ENCODE results near the gene C12orf50. TPM values are rescaled to one million over a fixed set of nuclear protein-coding genes. Genes with fewer than 3 reads are reported as not detected.

Gene C12orf50
- total RNA-seq, 2 donors from 2014 or later = 0.05 TPM; not detected in 1

GRCh38 chr12:88015825-88016224 lies 13.4 kb downstream of the C12orf50 start:
- no peaks in the 10 kb centered on the region for H3K36me3 ChIP-seq
- H3K9me3 ChIP-seq = no peaks in the 10 kb centered on the region
- H3K4me1 ChIP-seq = no peaks in the 10 kb centered on the region
- no peak overlapping the region for H3K4me3 ChIP-seq
- intact Hi-C loops (cut with DNase I) = no loop called here
- no peak overlapping the region for H3K9ac ChIP-seq (ENCODE audit: low read depth in 2 of 2, low read length in 2 of 2)
- DNase-seq = no peak
- H3K27me3 ChIP-seq = no peaks in the 10 kb centered on the region
- H3K27ac ChIP-seq = no peak overlapping the region
- no peak for TF ChIP-seq CTCF (IDR thresholded peaks at IDR 0.05)

- DNase-seq = no peak
- intact Hi-C loops (cut with DNase I) = no loop called here
- H3K27me3 ChIP-seq = no peaks in the 10 kb centered on the region
- no peak overlapping the region for H3K9ac ChIP-seq (ENCODE audit: low read depth in 2 of 2, low read length in 2 of 2)
- no peaks in the 10 kb centered on the region for H3K36me3 ChIP-seq
- no peak for TF ChIP-seq CTCF (IDR thresholded peaks at IDR 0.05)
- H3K9me3 ChIP-seq = no peaks in the 10 kb centered on the region
- H3K4me1 ChIP-seq = no peaks in the 10 kb centered on the region
- H3K4me3 ChIP-seq = no peak overlapping the region
- H3K27ac ChIP-seq = no peak overlapping the region
Measured at GRCh38 chr12:88011755-88012154, 17.4 kb downstream of the C12orf50 start.

GRCh38 chr12:88006351-88006750 lies 22.9 kb downstream of the C12orf50 start:
- no peak overlapping the region for H3K4me3 ChIP-seq
- no peaks in the 10 kb centered on the region for H3K4me1 ChIP-seq
- no peak for DNase-seq
- H3K9me3 ChIP-seq = no peaks in the 10 kb centered on the region
- H3K36me3 ChIP-seq = no peaks in the 10 kb centered on the region
- H3K27ac ChIP-seq = no peak overlapping the region
- intact Hi-C loops (cut with DNase I) = no loop called here
- no peak overlapping the region for H3K9ac ChIP-seq (ENCODE audit: low read depth in 2 of 2, low read length in 2 of 2)
- H3K27me3 ChIP-seq = no peaks in the 10 kb centered on the region
- no peak for TF ChIP-seq CTCF (IDR thresholded peaks at IDR 0.05)

- DNase-seq = no peak
- Histone ChIP-seq H3K4me3 (no peak overlapping the region), H3K27ac (no peak overlapping the region), H3K9ac (ENCODE audit: low read depth in 2 of 2, low read length in 2 of 2) (no peak overlapping the region), H3K27me3 (no peaks in the 10 kb centered on the region), H3K4me1 (no peaks in the 10 kb centered on the region), H3K9me3 (no peaks in the 10 kb centered on the region), H3K36me3 (no peaks in the 10 kb centered on the region)
- intact Hi-C loops (cut with DNase I) = no loop called here
- TF ChIP-seq CTCF (IDR thresholded peaks at IDR 0.05) = no peak
Measured at GRCh38 chr12:88001327-88001726, 27.9 kb downstream of the C12orf50 start.

GRCh38 chr12:87995581-87996178 lies 33.5 kb downstream of the C12orf50 start:
- Histone ChIP-seq H3K9ac (ENCODE audit: low read depth in 2 of 2, low read length in 2 of 2) (no peak overlapping the region), H3K36me3 (no peaks in the 10 kb centered on the region), H3K27ac (no peak overlapping the region), H3K4me1 (no peaks in the 10 kb centered on the region), H3K4me3 (no peak overlapping the region), H3K27me3 (no peaks in the 10 kb centered on the region), H3K9me3 (no peaks in the 10 kb centered on the region)
- peak; percentile 46 for DNase-seq
- peak; percentile 43 for TF ChIP-seq CTCF (IDR thresholded peaks at IDR 0.05)
- intact Hi-C loops (cut with DNase I) = no loop called here

Measured in colonic mucosa (tissue), 4 donors.